Right forelimb (tissue), 1 donor: ENCODE results near the gene CCN6.
"Not testable (repeated sequence)": the region's sequence is repeated elsewhere in the genome, so short reads cannot be mapped to it uniquely, and the experiment has no call there.

ENCODE experiments used
- DNase-seq: peaks from one replicate; pipeline ENCODE4 v3.0.0-alpha.2; 2018

Gene CCN6

GRCh38 chr6:112030206-112030960 is 23.5 kb upstream of the CCN6 start:
- no peak for DNase-seq

GRCh38 chr6:112030961-112031660 is 22.8 kb upstream of the CCN6 start:
- DNase-seq: no peak

DNA sequence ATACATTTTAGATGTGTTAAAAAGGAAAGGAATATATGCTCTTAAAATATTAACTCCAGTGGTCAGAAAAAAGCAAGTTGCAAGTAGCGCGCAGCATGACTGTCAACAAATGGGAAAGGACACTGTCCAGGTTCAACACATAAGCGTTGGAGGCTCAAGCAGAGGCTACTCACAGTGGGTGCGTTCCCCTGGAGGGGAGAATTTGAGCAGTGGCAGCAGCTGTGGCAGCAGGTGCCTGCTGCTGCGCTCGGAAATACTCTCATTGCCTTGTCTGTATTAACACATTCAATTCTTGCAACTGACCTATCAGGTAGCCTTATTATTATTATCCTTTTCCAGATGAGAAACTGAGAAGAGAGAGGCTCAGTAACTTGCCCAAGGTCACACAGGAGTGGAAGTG is 21.9 kb upstream of the CCN6 start:
- no peak for DNase-seq

GRCh38 chr6:112032728-112033127 is 21.2 kb upstream of the CCN6 start:
- no peak for DNase-seq

DNA sequence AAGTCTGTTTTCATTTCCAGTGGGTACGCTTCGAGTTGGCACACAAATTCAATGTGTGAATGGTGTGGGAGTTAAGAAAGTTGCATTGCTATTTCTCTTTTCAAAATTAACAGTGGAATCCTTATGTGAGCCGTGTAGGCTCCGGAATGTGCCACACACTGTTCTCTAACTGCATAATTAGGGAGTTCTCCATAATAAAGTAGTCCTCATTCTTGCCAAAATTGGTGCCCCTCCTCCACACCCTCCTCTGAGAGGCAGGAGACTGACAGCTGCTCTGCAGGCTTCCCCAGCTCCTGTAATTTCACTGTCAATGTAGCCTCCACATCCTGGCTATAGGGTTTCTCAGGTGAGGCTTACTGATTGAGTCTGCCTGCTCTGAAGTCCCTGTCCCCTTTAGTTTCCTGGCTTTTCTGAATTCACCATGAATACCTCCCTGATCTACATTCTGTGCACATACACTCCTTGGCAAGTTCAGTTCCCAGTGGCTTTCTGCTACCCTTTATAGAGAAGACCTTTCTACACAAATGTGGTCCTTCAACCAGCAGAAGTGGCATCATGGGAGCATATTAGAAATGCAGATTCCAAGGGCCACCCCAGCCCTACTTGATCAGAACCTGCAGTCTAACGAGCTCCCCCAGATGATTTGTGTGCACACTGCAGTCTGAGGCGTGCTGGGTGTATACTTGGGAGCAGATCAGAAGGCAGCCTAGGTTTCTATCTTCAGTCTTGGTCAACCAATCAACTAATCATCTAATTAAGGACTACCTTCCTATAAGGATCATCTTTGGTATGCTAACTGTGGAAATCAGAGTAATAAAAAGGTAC is 19.9 kb upstream of the CCN6 start:
- DNase-seq: no peak

DNA sequence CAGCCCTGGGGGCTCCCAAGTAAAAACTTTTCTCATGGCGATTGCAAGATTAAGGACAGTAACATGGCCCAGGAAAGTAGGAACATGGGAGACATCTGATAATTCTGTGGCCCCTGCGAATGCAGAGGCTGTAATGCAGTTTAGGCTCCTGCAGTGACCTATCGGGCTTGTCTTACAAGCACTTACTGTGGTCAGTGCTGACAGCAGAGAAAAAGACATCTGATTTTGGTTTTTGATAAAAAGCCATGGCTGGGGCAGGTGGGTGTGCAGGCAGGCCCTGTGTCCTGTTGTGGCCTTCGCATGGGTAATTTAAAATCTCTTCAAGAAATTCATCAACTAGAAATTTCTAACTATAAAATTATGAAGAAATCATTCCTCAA is 19.3 kb upstream of the CCN6 start:
- no peak for DNase-seq

DNA sequence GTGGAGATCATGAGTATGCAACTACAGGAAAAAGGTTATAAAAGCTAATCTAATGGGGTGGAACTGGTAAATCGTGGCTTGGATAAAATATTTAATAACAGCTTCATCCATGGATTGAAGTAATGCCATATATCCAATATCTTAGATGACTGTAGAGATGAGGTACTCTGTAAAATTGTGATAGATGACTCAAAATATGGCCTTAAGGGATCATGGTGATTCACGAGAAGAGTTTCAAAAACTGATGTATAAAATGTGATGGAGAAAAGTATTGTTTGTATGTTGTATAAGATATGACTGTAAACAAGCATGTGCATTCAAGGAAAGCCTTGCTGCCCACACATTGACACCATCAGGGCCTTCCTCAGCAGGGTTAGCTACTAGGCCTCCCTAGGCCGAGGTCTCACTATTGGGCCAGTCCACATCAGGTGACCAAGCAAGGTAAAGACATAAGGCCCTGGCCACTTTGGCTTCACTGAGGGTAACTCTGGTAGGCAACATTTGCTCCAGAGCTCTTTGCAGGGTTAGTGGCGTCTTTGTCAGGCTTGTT is 17.7 kb upstream of the CCN6 start:
- DNase-seq: no peak

GRCh38 chr6:112037783-112038216 is 16.1 kb upstream of the CCN6 start:
- no peak for DNase-seq

DNA sequence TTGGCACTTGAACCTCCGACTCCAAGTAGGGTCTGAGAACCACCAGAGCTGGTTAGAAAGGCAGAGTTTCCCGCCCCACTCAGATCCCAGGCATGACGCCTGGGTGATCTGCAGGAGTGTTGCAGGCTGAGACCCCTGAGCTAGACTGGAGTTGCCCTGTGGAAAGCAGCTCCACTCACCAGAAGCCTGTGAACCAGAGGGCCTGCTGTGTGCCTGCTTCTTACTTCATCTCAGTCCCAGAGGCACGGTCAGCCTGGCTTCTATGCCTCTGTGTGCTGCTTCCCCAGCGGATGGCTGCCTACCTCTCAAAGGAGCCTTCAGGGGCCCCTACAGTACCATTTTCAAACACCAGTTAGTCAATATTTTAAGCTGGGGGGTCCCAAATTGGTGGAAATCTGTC is 15.6 kb upstream of the CCN6 start:
- DNase-seq: no peak

DNA sequence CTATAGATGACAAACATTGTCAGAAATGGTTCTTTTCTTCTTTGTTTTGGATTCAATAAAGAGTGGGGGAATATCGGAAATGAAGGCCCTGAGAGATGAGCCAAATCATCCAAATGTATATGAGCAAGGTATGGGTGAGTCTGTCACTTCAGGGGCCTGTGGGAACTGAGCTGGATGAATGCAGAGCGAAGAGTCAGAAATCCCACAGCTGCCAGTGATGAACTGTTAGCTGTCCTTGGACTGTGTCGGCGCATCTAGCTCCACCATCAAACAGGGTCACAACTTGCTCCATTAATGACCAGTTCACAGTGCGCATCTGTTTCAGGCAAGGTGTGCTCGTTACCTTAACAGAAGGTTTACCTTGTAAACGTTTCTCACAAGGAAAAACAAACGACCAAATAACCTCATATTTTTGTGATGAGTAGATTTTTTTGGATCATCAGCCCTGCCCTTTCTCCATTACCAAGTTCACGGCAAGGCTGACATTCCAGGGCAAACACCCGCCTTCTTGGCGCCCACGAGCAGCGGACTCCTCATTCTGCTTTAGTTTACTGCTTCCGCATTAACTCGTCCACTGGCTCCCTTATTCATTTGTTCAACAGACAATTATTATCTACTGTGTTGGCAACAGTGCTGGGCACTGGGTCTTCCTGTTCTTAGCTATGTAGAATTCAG is 15.0 kb upstream of the CCN6 start:
- no peak for DNase-seq

- no peak for DNase-seq
Measured at GRCh38 chr6:112039431-112039770, 14.5 kb upstream of the CCN6 start.

DNA sequence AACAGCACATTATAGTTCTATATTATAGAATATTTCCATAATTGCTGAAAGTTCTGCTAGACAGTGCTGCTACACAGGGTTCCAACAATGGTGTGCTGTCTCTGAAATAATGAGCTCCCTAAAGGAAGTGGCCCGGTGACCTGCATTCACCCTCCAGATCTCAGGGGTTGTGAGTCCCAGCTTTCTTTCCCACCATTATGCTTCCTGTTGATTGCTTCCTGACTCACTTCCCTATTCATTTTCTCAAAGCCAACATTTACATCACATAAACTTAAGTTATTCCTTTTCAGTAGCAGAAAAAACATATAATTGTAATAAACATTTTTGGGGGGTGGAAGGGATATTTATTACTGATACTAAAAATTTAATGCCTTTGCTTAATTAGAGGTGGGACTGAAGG is 12.9 kb upstream of the CCN6 start:
- DNase-seq: no peak

DNA sequence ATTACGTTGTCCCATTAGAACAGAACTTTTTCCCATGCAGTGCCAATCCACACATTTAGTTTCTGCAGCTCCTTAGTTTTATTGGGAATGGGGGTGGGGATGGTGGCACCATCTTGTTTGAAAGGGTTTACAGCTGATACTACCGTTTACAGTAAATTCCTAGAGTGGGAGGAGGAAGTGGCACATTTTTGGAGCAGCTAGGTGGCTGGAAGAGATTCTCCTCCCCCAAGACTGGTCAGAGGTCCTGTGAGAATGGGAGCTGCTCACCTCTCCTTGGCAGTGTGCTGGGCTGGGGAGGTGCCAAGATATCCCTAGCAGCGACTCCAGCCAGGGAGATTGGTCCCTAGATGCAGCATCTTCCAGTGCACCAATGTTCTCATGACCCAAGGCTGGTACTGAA is 12.4 kb upstream of the CCN6 start:
- no peak for DNase-seq

DNA sequence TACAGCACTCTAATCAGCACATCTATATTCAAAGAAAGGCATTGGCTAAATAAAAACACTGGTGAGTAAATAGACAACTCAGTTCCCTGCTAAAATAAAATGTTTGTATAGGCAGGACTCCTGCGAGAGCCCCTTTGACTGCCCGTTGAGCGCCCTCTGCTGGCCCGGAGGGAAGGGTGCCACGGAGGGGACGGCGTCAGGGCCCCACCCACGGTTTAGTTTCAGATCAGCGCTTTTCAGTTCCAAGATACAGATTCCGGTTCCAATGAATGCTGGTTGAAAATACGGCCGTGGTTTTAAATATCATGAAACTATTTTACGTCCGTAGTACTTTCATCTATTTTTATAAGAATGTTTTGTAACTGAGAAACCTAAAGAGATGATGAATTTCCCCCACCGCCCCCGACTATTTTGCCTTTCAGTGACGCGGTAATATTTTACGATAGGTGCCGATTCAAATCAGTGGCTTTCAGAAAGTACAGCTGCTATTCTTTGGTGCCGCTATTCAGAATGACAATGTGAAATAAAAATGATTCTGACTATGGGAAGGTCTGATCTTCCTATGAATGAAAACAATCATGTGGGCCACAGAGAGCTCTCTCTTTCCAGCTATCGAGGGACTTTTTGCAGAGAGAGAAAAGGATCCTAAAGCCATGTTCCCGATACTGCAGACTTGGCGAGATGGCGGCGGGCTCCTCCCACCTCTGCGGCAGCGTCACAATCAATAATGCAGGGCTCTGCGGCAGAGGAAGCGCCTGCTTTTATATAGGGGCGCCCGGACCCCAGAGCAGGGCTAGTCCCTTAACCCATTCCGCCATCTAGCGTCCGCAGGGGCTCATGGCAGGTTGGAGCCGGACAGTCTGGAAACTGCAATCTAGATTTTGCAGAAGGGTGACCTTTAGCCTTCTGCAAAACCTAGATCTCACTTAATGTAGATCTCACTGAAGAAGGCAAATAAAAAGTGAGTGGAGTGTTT is 10.6 kb upstream of the CCN6 start:
- DNase-seq: peak; percentile 94

DNA sequence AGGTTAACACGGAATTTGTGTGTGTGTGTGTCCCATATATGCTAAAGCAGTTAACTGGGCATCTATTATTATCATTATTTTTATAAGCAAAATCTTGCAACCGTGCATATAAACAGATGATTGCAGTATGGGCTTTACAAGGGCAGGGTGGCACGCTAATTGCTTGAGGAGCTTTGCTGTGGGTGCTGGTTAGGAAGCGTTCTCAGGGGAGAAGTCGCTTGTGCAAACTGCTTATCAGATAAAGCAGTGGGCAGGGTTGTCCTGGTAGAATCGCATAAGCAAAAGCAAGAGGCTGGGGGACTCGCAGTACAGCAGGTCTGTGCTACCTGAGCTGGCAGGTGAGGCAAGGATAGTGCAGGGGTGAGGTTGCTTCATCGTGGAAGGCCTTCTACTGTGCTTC is 9.7 kb upstream of the CCN6 start:
- DNase-seq: no peak

DNA sequence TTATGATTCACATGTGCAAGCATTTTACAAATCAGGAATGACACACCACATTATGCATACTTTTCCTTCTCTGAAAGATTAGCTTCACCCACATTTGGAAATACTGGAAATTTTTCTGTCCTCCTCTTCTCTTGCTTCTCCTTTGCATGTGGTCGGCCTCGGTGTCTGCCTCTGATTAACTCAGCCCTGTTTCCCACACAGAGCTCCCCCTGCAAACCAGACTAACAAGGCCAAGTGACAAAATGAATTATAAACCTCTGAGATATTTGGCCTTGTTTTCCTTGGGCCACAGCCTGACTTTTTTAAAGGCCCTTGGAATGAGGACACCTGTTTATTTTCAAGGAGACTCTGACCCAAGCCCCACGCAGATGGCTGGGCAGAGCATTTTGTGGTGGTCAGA is 9.0 kb upstream of the CCN6 start:
- DNase-seq: no peak

GRCh38 chr6:112047523-112047922 is 6.4 kb upstream of the CCN6 start:
- DNase-seq: not testable (repeated sequence)

DNA sequence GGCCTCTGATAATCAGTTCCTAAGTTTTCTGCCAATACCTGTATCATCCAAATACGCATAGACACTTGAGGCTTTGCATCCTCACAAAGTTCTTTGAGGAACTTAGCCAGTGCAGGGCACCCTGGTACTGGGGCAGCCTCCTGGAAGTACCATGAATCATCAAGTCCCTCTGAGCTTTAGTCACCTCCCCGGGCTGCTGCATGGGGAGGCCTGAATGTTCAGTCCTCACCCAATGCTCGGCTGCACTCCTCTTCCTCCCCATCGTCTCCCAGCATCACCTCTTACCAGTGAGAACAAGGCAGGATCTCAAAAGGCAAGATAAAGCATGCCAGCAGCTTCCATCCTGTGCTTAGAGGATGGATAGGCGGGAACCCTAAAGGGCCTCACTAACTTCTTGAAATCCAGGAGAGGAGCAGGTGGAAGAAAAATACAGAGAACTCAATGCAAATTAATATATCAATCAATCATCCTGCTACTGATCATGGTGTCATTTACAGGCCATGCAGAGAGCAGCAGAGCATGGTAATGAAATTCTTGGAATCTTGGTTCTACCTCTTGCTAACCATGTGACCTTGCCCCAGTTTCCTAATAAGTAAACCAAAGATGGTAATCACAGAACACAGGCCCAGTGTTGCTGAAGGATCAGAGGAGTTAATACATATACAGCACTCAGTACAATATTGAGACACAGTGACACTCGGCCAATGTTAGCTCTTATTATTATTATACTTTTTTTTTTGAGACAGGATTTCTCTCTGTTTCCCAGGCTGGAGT is 4.7 kb upstream of the CCN6 start:
- no peak for DNase-seq

GRCh38 chr6:112049996-112050395 is 3.9 kb upstream of the CCN6 start:
- no peak for DNase-seq

DNA sequence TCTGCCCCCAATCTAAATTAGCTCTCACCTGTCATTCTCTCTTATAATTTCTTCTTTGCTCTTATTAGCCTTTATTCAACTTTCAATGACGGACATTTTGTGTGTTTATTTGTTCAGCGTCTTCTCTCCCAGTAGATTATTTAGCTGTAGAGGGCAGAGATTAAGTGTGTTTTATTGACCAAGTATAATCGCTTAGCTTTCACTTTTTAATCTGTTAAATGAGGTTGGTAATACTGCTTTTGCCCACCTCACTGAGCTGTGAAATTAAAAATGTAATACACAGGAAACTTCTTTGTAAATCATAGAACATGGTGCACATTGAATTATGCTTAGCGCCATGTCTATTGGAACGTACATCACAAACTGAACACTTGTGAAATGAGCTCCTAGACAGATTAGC is 3.5 kb upstream of the CCN6 start:
- DNase-seq: no peak

- not testable (repeated sequence) for DNase-seq
Measured at GRCh38 chr6:112051251-112051740, 2.6 kb upstream of the CCN6 start.
